ENCODE data around the gene CHD9.

DNA sequence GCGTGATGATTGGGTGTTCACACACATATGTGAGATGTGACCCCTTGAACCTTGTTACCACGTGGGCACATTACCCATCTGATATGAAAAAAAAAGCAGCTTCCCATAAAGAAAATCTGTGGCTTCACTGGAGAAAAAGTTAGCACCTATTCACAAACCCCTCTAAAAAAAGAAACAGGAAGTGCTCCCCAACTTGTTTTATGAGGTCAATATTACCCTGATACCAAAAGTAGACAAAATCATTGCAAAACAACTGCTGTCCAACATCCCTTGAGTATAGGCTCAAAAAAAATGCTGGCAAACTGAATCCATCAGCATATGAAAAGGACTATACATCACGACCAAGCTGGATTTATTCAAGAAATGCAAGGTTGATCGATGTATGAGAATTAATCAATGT is 279.8 kb downstream of the CHD9 start:
- TF ChIP-seq, protein P1, sequence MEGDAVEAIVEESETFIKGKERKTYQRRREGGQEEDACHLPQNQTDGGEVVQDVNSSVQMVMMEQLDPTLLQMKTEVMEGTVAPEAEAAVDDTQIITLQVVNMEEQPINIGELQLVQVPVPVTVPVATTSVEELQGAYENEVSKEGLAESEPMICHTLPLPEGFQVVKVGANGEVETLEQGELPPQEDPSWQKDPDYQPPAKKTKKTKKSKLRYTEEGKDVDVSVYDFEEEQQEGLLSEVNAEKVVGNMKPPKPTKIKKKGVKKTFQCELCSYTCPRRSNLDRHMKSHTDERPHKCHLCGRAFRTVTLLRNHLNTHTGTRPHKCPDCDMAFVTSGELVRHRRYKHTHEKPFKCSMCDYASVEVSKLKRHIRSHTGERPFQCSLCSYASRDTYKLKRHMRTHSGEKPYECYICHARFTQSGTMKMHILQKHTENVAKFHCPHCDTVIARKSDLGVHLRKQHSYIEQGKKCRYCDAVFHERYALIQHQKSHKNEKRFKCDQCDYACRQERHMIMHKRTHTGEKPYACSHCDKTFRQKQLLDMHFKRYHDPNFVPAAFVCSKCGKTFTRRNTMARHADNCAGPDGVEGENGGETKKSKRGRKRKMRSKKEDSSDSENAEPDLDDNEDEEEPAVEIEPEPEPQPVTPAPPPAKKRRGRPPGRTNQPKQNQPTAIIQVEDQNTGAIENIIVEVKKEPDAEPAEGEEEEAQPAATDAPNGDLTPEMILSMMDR (tag by site-specific recombination; IDR thresholded peaks at IDR 0.05), result no peak
- no peak for TF ChIP-seq ZNF274 (IDR thresholded peaks at IDR 0.05; ENCODE audit: low read length)
- TF ChIP-seq ZNF274 (tag by site-specific recombination; IDR thresholded peaks at IDR 0.05; ENCODE audit: borderline replicate concordance), result no peak
- TF ChIP-seq ZFHX2 (tag by site-specific recombination; conservative IDR thresholded peaks at IDR 0.05), result no peak
- no peak for TF ChIP-seq ZBTB7A (tag by site-specific recombination; IDR thresholded peaks at IDR 0.05; ENCODE audit: low read depth)
- TF ChIP-seq, protein P2, sequence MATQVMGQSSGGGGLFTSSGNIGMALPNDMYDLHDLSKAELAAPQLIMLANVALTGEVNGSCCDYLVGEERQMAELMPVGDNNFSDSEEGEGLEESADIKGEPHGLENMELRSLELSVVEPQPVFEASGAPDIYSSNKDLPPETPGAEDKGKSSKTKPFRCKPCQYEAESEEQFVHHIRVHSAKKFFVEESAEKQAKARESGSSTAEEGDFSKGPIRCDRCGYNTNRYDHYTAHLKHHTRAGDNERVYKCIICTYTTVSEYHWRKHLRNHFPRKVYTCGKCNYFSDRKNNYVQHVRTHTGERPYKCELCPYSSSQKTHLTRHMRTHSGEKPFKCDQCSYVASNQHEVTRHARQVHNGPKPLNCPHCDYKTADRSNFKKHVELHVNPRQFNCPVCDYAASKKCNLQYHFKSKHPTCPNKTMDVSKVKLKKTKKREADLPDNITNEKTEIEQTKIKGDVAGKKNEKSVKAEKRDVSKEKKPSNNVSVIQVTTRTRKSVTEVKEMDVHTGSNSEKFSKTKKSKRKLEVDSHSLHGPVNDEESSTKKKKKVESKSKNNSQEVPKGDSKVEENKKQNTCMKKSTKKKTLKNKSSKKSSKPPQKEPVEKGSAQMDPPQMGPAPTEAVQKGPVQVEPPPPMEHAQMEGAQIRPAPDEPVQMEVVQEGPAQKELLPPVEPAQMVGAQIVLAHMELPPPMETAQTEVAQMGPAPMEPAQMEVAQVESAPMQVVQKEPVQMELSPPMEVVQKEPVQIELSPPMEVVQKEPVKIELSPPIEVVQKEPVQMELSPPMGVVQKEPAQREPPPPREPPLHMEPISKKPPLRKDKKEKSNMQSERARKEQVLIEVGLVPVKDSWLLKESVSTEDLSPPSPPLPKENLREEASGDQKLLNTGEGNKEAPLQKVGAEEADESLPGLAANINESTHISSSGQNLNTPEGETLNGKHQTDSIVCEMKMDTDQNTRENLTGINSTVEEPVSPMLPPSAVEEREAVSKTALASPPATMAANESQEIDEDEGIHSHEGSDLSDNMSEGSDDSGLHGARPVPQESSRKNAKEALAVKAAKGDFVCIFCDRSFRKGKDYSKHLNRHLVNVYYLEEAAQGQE (tag by site-specific recombination; IDR thresholded peaks at IDR 0.05), result no peak
- no peak for TF ChIP-seq ZFP3 (tag by site-specific recombination; IDR thresholded peaks at IDR 0.05; ENCODE audit: low read depth)
- no peak for TF ChIP-seq ZNF174 (tag by site-specific recombination; IDR thresholded peaks at IDR 0.05)
- no peak for TF ChIP-seq GLI4 (tag by site-specific recombination; IDR thresholded peaks at IDR 0.05)
- no peak for TF ChIP-seq ZNF792 (tag by site-specific recombination; IDR thresholded peaks at IDR 0.05)
- no peak for TF ChIP-seq ZNF777 (tag by site-specific recombination; IDR thresholded peaks at IDR 0.05; ENCODE audit: borderline replicate concordance)
- TF ChIP-seq ZNF133 (tag by site-specific recombination; IDR thresholded peaks at IDR 0.05), result no peak
- TF ChIP-seq, protein P3, sequence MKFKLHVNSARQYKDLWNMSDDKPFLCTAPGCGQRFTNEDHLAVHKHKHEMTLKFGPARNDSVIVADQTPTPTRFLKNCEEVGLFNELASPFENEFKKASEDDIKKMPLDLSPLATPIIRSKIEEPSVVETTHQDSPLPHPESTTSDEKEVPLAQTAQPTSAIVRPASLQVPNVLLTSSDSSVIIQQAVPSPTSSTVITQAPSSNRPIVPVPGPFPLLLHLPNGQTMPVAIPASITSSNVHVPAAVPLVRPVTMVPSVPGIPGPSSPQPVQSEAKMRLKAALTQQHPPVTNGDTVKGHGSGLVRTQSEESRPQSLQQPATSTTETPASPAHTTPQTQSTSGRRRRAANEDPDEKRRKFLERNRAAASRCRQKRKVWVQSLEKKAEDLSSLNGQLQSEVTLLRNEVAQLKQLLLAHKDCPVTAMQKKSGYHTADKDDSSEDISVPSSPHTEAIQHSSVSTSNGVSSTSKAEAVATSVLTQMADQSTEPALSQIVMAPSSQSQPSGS (tag by site-specific recombination; IDR thresholded peaks at IDR 0.05; ENCODE audit: low read depth), result no peak

All from HEK293 (cell line).